IMR-90 (cell line): ENCODE results near the gene AUTS2. TPM values are rescaled to one million over a fixed set of nuclear protein-coding genes. Genes with fewer than 3 reads are reported as not detected.

Experiments used
- ATAC-seq: fragments of 200-7000 bp; cut with Tn5 transposase; 2 replicates; pipeline ENCODE4 v1.9.1; 2020; ENCODE audit warnings: low read depth, mild to moderate bottlenecking, moderate library complexity
- BruUV-seq: library from RNA; stranded (reverse); fragments of 400-500 nt; replicated peaks from 2 replicates; lab custom pipeline; 2021; lab: Mats Ljungman, UMichigan
- CTCF ChIA-PET: fragments of 300-600 bp; formaldehyde crosslinking; extraction: SDS; loops from one replicate; lab custom pipeline; 2021; ENCODE audit warnings: antibody characterized with exemption; lab: Yijun Ruan, JAX
- POLR2A ChIA-PET: fragments of 300-600 bp; sonication (Branson Sonifier 250); formaldehyde crosslinking; loops from one replicate; lab custom pipeline; 2022; ENCODE audit warnings: antibody characterized with exemption; ENCODE audit not compliant: unreplicated experiment; lab: Charles Lee
- DNase-seq: peaks from one replicate; pipeline ENCODE4 v3.0.0; 2013
- H2AFZ ChIP-seq: replicated peaks from 2 replicates; pipeline ENCODE3; 2013; ENCODE audit warnings: low read length, mild to moderate bottlenecking; ENCODE audit not compliant: poor library complexity
- H2AK5ac ChIP-seq: 2 replicates; pipeline ENCODE4 v1.6.1; 2013; ENCODE audit warnings: low read depth, low read length, inconsistent platforms
- H2AK9ac ChIP-seq: replicated peaks from 2 replicates; pipeline ENCODE3; 2013; ENCODE audit warnings: mild to moderate bottlenecking, low read depth, low read length, moderate library complexity; ENCODE audit not compliant: poor library complexity
- H2BK120ac ChIP-seq: 2 replicates; pipeline ENCODE4 v1.6.1; 2013; ENCODE audit warnings: low read depth, low read length, inconsistent platforms
- H2BK15ac ChIP-seq: 3 replicates; pipeline ENCODE4 v1.6.1; 2013; ENCODE audit warnings: low read depth, low read length, inconsistent platforms
- H2BK20ac ChIP-seq: 2 replicates; pipeline ENCODE4 v1.6.1; 2013; ENCODE audit warnings: low read depth, mild to moderate bottlenecking, inconsistent platforms, low read length, moderate library complexity
- H2BK5ac ChIP-seq: 2 replicates; pipeline ENCODE4 v1.6.1; 2013; ENCODE audit warnings: mild to moderate bottlenecking, low read depth, low read length, inconsistent platforms; ENCODE audit not compliant: poor library complexity, severe bottlenecking
- H3K14ac ChIP-seq: replicated peaks from 2 replicates; pipeline ENCODE4 v1.6.1; 2013; ENCODE audit warnings: low read depth, low read length, inconsistent platforms
- H3K18ac ChIP-seq: 2 replicates; pipeline ENCODE4 v1.6.1; 2013; ENCODE audit warnings: low read depth, low read length, control low read depth
- H3K23ac ChIP-seq: 2 replicates; pipeline ENCODE4 v1.6.1; 2013; ENCODE audit warnings: low read depth, low read length, inconsistent platforms
- H3K27ac ChIP-seq: 2 replicates; pipeline ENCODE4 v1.5.1; 2013; ENCODE audit warnings: mild to moderate bottlenecking, control low read depth, low read length; ENCODE audit not compliant: insufficient read depth
- H3K27me3 ChIP-seq: 2 replicates; pipeline ENCODE4 v1.6.1; 2013; ENCODE audit warnings: low read length; ENCODE audit not compliant: control insufficient read depth, insufficient read depth
- H3K36me3 ChIP-seq: 2 replicates; pipeline ENCODE4 v1.6.1; 2013; ENCODE audit warnings: low read length, mixed read lengths; ENCODE audit not compliant: control insufficient read depth, insufficient read depth
- H3K4ac ChIP-seq: 2 replicates; pipeline ENCODE4 v1.6.1; 2013; ENCODE audit warnings: low read depth, low read length, inconsistent platforms
- H3K4me1 ChIP-seq: 2 replicates; pipeline ENCODE4 v1.6.1; 2013; ENCODE audit warnings: low read length, mixed read lengths; ENCODE audit not compliant: control insufficient read depth, insufficient read depth
- H3K4me2 ChIP-seq: 2 replicates; pipeline ENCODE4 v1.6.1; 2013; ENCODE audit warnings: low read depth, mild to moderate bottlenecking, control low read depth, low read length, moderate library complexity
- H3K4me3 ChIP-seq: 2 replicates; pipeline ENCODE4 v1.5.1; 2013; ENCODE audit warnings: low read depth, mild to moderate bottlenecking, control low read depth, low read length, moderate library complexity; ENCODE audit not compliant: insufficient read depth
- H3K56ac ChIP-seq: 2 replicates; pipeline ENCODE4 v1.6.1; 2013; ENCODE audit warnings: low read length, inconsistent platforms; ENCODE audit not compliant: insufficient read depth; ENCODE audit errors: extremely low read depth
- H3K79me1 ChIP-seq, 2 experiments: 2 replicates each; pipeline ENCODE4 v1.6.1; 2013; ENCODE audit warnings: low read length in 2 of 2, inconsistent platforms in 1 of 2, low read depth in 1 of 2
- H3K9ac ChIP-seq: 2 replicates; pipeline ENCODE4 v1.6.1; 2013; ENCODE audit warnings: low read depth, low read length, control low read depth
- H3K9me1 ChIP-seq: 2 replicates; pipeline ENCODE4 v1.6.1; 2013; ENCODE audit warnings: low read length, inconsistent platforms; ENCODE audit not compliant: insufficient read depth
- H3K9me3 ChIP-seq: 2 replicates; pipeline ENCODE4 v1.6.1; 2013; ENCODE audit warnings: low read length; ENCODE audit not compliant: control insufficient read depth, insufficient read depth
- H4K20me1 ChIP-seq: 2 replicates; pipeline ENCODE4 v1.6.1; 2013; ENCODE audit warnings: low read length, inconsistent platforms; ENCODE audit not compliant: insufficient read depth
- H4K5ac ChIP-seq: 2 replicates; pipeline ENCODE4 v1.6.1; 2013; ENCODE audit warnings: mild to moderate bottlenecking, low read depth, low read length, control low read depth
- H4K8ac ChIP-seq, 2 experiments: 2 replicates each; pipeline ENCODE4 v1.6.1; 2013; ENCODE audit warnings: low read depth in 2 of 2, low read length in 2 of 2, control low read depth in 1 of 2, inconsistent platforms in 1 of 2
- H4K91ac ChIP-seq: 2 replicates; pipeline ENCODE4 v1.6.1; 2013; ENCODE audit warnings: low read depth, low read length, inconsistent platforms; ENCODE audit not compliant: insufficient read depth
- BHLHE40 ChIP-seq: fragments of 150-350 bp; IDR thresholded peaks from 2 replicates; pipeline ENCODE4 v1.6.1; 2016; ENCODE audit warnings: mild to moderate bottlenecking, low read depth, low read length
- NFE2L2 ChIP-seq: fragments of 150-350 bp; IDR thresholded peaks from 2 replicates; pipeline ENCODE4 v1.6.1; 2016; ENCODE audit warnings: low read depth, mild to moderate bottlenecking, low read length
- POLR2A ChIP-seq: IDR thresholded peaks from 2 replicates; pipeline ENCODE4 v1.6.1; 2012; ENCODE audit warnings: mild to moderate bottlenecking, low read depth, low read length
- RFX5 ChIP-seq: IDR thresholded peaks from 2 replicates; pipeline ENCODE4 v1.8.0; 2012; ENCODE audit warnings: low read depth, mild to moderate bottlenecking, low read length, moderate library complexity
- WGBS, 2 experiments: methylation state at CpG; one replicate each; pipeline versions ENCODE4 v1.1.5 to v1.1.7; 2013; ENCODE audit warnings: missing lambda C conversion rate in 2 of 2; ENCODE audit not compliant: insufficient read length in 1 of 2; ENCODE audit errors: extremely low coverage in 2 of 2; 5-methylcytosine and 5-hydroxymethylcytosine counted together
- dilution Hi-C: fragments of 300-500 bp; cut with HindIII; formaldehyde crosslinking; loops from one replicate; pipeline ENCODE4 v1.14.3; 2018; ENCODE audit warnings: low sequenced_read_pairs; ENCODE audit not compliant: unreplicated experiment
- in situ Hi-C: fragments of 300-500 bp; cut with MboI; formaldehyde crosslinking; loops from 3 replicates; pipeline ENCODE4 v1.14.3; 2019; ENCODE audit warnings: low sequenced_read_pairs, inconsistent platforms, mixed read lengths
- intact Hi-C: fragments of 100-400 bp; cut with micrococcal nuclease; formaldehyde crosslinking; loops from 2 replicates; pipeline ENCODE4 v1.10.0; 2022
- polyA plus RNA-seq, 3 experiments: library from polyadenylated mRNA; depleted of rRNA; stranded (reverse); fragments of >200 nt; gene quantifications; 2 replicates each; pipeline ENCODE4 v1.2.3, GENCODE V29; 2012; ENCODE audit warnings: low replicate concordance in 1 of 3
- total RNA-seq: library from RNA; depleted of rRNA; stranded (reverse); fragments of >200 nt; gene quantifications from 2 replicates; pipeline ENCODE4 v1.2.3, GENCODE V29; 2012

The AUTS2 gene
- total and polyA plus RNA-seq, 2 of the 4 experiments (the other 2 are of a cell fraction) = 0.90 to 3.0 TPM

DNA sequence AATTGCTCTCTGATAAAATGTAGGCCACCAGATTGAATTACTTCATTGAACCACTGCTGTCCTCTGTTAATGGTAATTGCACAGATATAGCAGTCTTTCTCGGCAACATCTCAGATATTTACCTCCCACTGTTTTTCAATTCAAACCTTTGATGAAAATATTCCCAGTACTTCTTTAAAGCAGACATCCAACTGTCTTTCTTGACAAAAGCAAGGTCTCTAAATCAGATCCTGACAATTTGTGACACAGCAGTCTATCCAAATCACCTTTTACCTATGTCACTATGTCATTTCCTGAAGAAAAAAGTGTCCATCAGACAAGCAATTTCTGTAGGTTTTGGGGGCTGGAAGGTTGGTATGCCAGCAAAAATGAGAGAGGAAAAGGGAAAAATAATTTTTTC lies 555.7 kb downstream of the AUTS2 start:
- Histone ChIP-seq H3K4me2 (no peak overlapping the region), H3K4me3 (no peak overlapping the region), H2BK20ac (no peak overlapping the region), H2BK120ac (no peak overlapping the region), H2BK15ac (no peak overlapping the region), H3K14ac (no peak overlapping the region), H3K4ac (no peak overlapping the region), H3K36me3 (no peaks in the 10 kb centered on the region), H3K9me3 (peaks cover 3% of the 10 kb centered on the region; the same call in 1 of the 2 replicates), H4K5ac (no peak overlapping the region), H4K91ac (no peak overlapping the region), H2AK5ac (no peak overlapping the region), H3K27ac (no peak overlapping the region), H2AFZ (no peak overlapping the region), H2BK5ac (no peak overlapping the region), H3K56ac (no peak overlapping the region), H3K4me1 (no peaks in the 10 kb centered on the region), H3K23ac (no peak overlapping the region), H4K8ac (no peak overlapping the region), H2AK9ac (no peak overlapping the region), H3K9ac (no peak overlapping the region), H3K18ac (no peak overlapping the region), H3K79me1 (no peaks in the 10 kb centered on the region), H3K27me3 (no peaks in the 10 kb centered on the region), H3K9me1 (no peaks in the 10 kb centered on the region), H4K20me1 (no peaks in the 10 kb centered on the region)
- DNase-seq = no peak
- dilution Hi-C loops = no loop called here
- WGBS, 2 experiments = no CpG with 5 or more reads among the region's 1 CpG
- CTCF ChIA-PET = no interaction called here
- in situ Hi-C loops = no loop called here
- intact Hi-C loops = loop anchor here (5.0 kb wide), 1 partner anchor 52 kb away; no protein-coding TSS in a partner anchor
- POLR2A ChIA-PET = no interaction called here
- ATAC-seq = no peak
- no TSS peak for BruUV-seq
- no peak for TF ChIP-seq POLR2A
- TF ChIP-seq RFX5 = no peak
- TF ChIP-seq NFE2L2 = no peak
- no peak for TF ChIP-seq BHLHE40
